Small intestine (tissue), 7 donors: Measurements from ENCODE around the gene MYO16. TPM values are rescaled to one million over a fixed set of nuclear protein-coding genes. Genes with fewer than 3 reads are reported as not detected.

Experiments
- DNase-seq, 2 donors: peaks; one replicate each; pipeline versions ENCODE4 v3.0.0 to v3.0.0-alpha.2; 2013
- FAIRE-seq: peaks from 2 replicates; lab custom pipeline; 2012; peaks lifted over from hg19 to GRCh38; lab: Jason Lieb, UNC
- H3K27ac ChIP-seq, 3 donors: one replicate each; pipeline ENCODE4 v1.5.1; 2013; ENCODE audit warnings: low read length in 2 of 3, mild to moderate bottlenecking in 2 of 3, control low read depth in 1 of 3, inconsistent platforms in 1 of 3, low read depth in 1 of 3, moderate library complexity in 1 of 3
- H3K27me3 ChIP-seq, 3 donors: one replicate each; pipeline ENCODE4 v1.6.1; 2013; ENCODE audit warnings: low read length in 3 of 3, inconsistent platforms in 1 of 3; ENCODE audit not compliant: control insufficient read depth in 3 of 3, insufficient read depth in 3 of 3
- H3K36me3 ChIP-seq, 3 donors: one replicate each; pipeline ENCODE4 v1.6.1; 2013; ENCODE audit warnings: low read length in 3 of 3, inconsistent platforms in 1 of 3, low read depth in 1 of 3, mild to moderate bottlenecking in 1 of 3, moderate library complexity in 1 of 3; ENCODE audit not compliant: control insufficient read depth in 3 of 3, insufficient read depth in 2 of 3
- H3K4me1 ChIP-seq, 3 donors: one replicate each; pipeline ENCODE4 v1.6.1; 2013; ENCODE audit warnings: low read length in 2 of 3, inconsistent platforms in 1 of 3, low read depth in 1 of 3, mild to moderate bottlenecking in 1 of 3, moderate library complexity in 1 of 3; ENCODE audit not compliant: control insufficient read depth in 3 of 3, insufficient read depth in 2 of 3
- H3K4me3 ChIP-seq, 3 donors: one replicate each; pipeline ENCODE4 v1.5.1; 2013; ENCODE audit warnings: low read length in 3 of 3, control low read depth in 1 of 3, inconsistent platforms in 1 of 3, low read depth in 1 of 3, mild to moderate bottlenecking in 1 of 3, moderate library complexity in 1 of 3
- H3K9me3 ChIP-seq, 2 donors: one replicate each; pipeline ENCODE4 v1.6.1; 2013; ENCODE audit warnings: low read depth in 1 of 2, low read length in 1 of 2; ENCODE audit not compliant: control insufficient read depth in 2 of 2, insufficient read depth in 1 of 2
- WGBS, 3 donors: extraction: QIAGEN DNeasy Blood & Tissue Kit; methylation state at CpG; one replicate each; pipeline ENCODE4 v1.1.7; 2013; 5-methylcytosine and 5-hydroxymethylcytosine counted together
- polyA plus RNA-seq, 4 donors: library from polyadenylated mRNA; stranded (reverse) in 3 of 4; unstranded in 1 of 4; fragments of 200-250 nt in 3 of 4; fragments of 120-200 nt in 1 of 4; gene quantifications; one replicate each; pipeline versions ENCODE4 v1.2.1 to v1.2.3, GENCODE V29; 2013
- donor health status: healthy with polysubstance abuse.
- donor health status: control.
- donor health status: control.
- donor health status: Bipolar disorder and iron deficiency.
- donor health status: healthy.

Gene MYO16
- polyA plus RNA-seq, 4 donors, result 0.03 to 0.21 TPM; not detected in 2

GRCh38 chr13:108922108-108922507 lies 292.7 kb downstream of the MYO16 start:
- no peaks in the 10 kb centered on the region for H3K4me1 ChIP-seq
- H3K27me3 ChIP-seq, result peaks cover 0 to 2% (median 0%) of the 10 kb centered on the region in 3 donors
- H3K27ac ChIP-seq, result no peak overlapping the region
- no peak overlapping the region for H3K4me3 ChIP-seq
- no peaks in the 10 kb centered on the region for H3K9me3 ChIP-seq
- no peak for FAIRE-seq
- no peaks in the 10 kb centered on the region for H3K36me3 ChIP-seq
- 74 to 84% (median 80%) methylated on average over 5 of the region's 5 CpGs for WGBS, 3 donors
- no peak for DNase-seq

GRCh38 chr13:108923386-108924047 lies 294.1 kb downstream of the MYO16 start:
- WGBS, 3 donors, result 89 to 93% (median 89%) methylated on average over 13 to 15 of the region's 15 CpGs

GRCh38 chr13:108924134-108924533 lies 294.7 kb downstream of the MYO16 start:
- Histone ChIP-seq H3K4me1 (no peaks in the 10 kb centered on the region), H3K9me3 (no peaks in the 10 kb centered on the region), H3K27me3 (peaks cover 0 to 2% (median 2%) of the 10 kb centered on the region in 3 donors), H3K4me3 (no peak overlapping the region), H3K27ac (no peak overlapping the region), H3K36me3 (no peaks in the 10 kb centered on the region)
- FAIRE-seq, result no peak
- no peak for DNase-seq
- 72 to 82% (median 74%) methylated on average over 5 of the region's 5 CpGs for WGBS, 3 donors

More at GRCh38 chr13:108923386-108924047, 294.1 kb downstream of the MYO16 start:
- no peak for FAIRE-seq
- no peak for DNase-seq
- no peaks in the 10 kb centered on the region for H3K4me1 ChIP-seq
- no peaks in the 10 kb centered on the region for H3K9me3 ChIP-seq
- no peak overlapping the region for H3K4me3 ChIP-seq
- H3K36me3 ChIP-seq, result no peaks in the 10 kb centered on the region
- no peak overlapping the region for H3K27ac ChIP-seq
- peaks cover 0 to 2% (median 2%) of the 10 kb centered on the region in 3 donors for H3K27me3 ChIP-seq

GRCh38 chr13:108924541-108924940 lies 295.1 kb downstream of the MYO16 start:
- no peaks in the 10 kb centered on the region for H3K9me3 ChIP-seq
- DNase-seq (no peak), FAIRE-seq (no peak)
- no peak overlapping the region for H3K4me3 ChIP-seq
- no peaks in the 10 kb centered on the region for H3K36me3 ChIP-seq
- H3K4me1 ChIP-seq, result no peaks in the 10 kb centered on the region
- 90 to 94% (median 92%) methylated on average over 11 of the region's 11 CpGs for WGBS, 3 donors
- H3K27ac ChIP-seq, result no peak overlapping the region
- peaks cover 0 to 2% (median 2%) of the 10 kb centered on the region in 3 donors for H3K27me3 ChIP-seq

GRCh38 chr13:108925070-108925469 lies 295.7 kb downstream of the MYO16 start:
- no peak overlapping the region for H3K4me3 ChIP-seq
- no peak for FAIRE-seq
- H3K36me3 ChIP-seq, result no peaks in the 10 kb centered on the region
- no peak for DNase-seq
- no peak overlapping the region for H3K27ac ChIP-seq
- no peaks in the 10 kb centered on the region for H3K4me1 ChIP-seq
- 57 to 75% (median 70%) methylated on average over 6 of the region's 6 CpGs for WGBS, 3 donors
- H3K9me3 ChIP-seq, result no peaks in the 10 kb centered on the region
- H3K27me3 ChIP-seq, result peaks cover 0 to 2% (median 2%) of the 10 kb centered on the region in 3 donors

GRCh38 chr13:108926862-108927261 lies 297.5 kb downstream of the MYO16 start:
- no peak for FAIRE-seq
- 66 to 76% (median 76%) methylated on average over 5 of the region's 5 CpGs for WGBS, 3 donors
- no peak overlapping the region for H3K4me3 ChIP-seq

GRCh38 chr13:108927615-108928014 lies 298.2 kb downstream of the MYO16 start:
- peaks cover 0 to 2% (median 0%) of the 10 kb centered on the region in 3 donors for H3K27me3 ChIP-seq
- no peak overlapping the region for H3K27ac ChIP-seq
- DNase-seq (no peak), FAIRE-seq (no peak)
- no peaks in the 10 kb centered on the region for H3K36me3 ChIP-seq
- no peak overlapping the region for H3K4me3 ChIP-seq
- H3K9me3 ChIP-seq, result no peaks in the 10 kb centered on the region
- 79 to 83% (median 81%) methylated on average over 16 of the region's 16 CpGs for WGBS, 3 donors
- H3K4me1 ChIP-seq, result no peaks in the 10 kb centered on the region

More at GRCh38 chr13:108926862-108927261, 297.5 kb downstream of the MYO16 start:
- Histone ChIP-seq H3K4me1 (no peaks in the 10 kb centered on the region), H3K27ac (no peak overlapping the region), H3K27me3 (peaks cover 0 to 2% (median 2%) of the 10 kb centered on the region in 3 donors), H3K36me3 (no peaks in the 10 kb centered on the region), H3K9me3 (no peaks in the 10 kb centered on the region)
- DNase-seq, result no peak

- no peak for FAIRE-seq
- 32 to 64% (median 51%) methylated on average over 3 of the region's 3 CpGs for WGBS, 3 donors
These were observed 300.3 kb downstream of the MYO16 start for GRCh38 chr13:108929532-108930206.

More at GRCh38 chr13:108929532-108930206, 300.3 kb downstream of the MYO16 start:
- no peaks in the 10 kb centered on the region for H3K36me3 ChIP-seq
- no peaks in the 10 kb centered on the region for H3K4me1 ChIP-seq
- no peak overlapping the region for H3K27ac ChIP-seq
- no peaks in the 10 kb centered on the region for H3K9me3 ChIP-seq
- H3K27me3 ChIP-seq, result peaks cover 0 to 2% (median 0%) of the 10 kb centered on the region in 3 donors
- no peak overlapping the region for H3K4me3 ChIP-seq
- no peak for DNase-seq
